Glomerular endothelial cell (primary cell): ENCODE measurements around the gene MCM5. TPM values are rescaled to one million over a fixed set of nuclear protein-coding genes. Genes with fewer than 3 reads are reported as not detected.

ENCODE experiments used
- DNase-seq: peaks from one replicate; pipeline ENCODE4 v3.0.0-alpha.2; 2011; ENCODE audit warnings: low read depth, low spot score; ENCODE audit errors: extremely low read depth
- total RNA-seq: library from RNA; depleted of rRNA; stranded (reverse); fragments of >200 nt; gene quantifications from 2 replicates; pipeline ENCODE4 v1.2.3, GENCODE V29; 2015

Gene MCM5
- total RNA-seq, 1 donor from 2014 or later, result 33.6 TPM

DNA sequence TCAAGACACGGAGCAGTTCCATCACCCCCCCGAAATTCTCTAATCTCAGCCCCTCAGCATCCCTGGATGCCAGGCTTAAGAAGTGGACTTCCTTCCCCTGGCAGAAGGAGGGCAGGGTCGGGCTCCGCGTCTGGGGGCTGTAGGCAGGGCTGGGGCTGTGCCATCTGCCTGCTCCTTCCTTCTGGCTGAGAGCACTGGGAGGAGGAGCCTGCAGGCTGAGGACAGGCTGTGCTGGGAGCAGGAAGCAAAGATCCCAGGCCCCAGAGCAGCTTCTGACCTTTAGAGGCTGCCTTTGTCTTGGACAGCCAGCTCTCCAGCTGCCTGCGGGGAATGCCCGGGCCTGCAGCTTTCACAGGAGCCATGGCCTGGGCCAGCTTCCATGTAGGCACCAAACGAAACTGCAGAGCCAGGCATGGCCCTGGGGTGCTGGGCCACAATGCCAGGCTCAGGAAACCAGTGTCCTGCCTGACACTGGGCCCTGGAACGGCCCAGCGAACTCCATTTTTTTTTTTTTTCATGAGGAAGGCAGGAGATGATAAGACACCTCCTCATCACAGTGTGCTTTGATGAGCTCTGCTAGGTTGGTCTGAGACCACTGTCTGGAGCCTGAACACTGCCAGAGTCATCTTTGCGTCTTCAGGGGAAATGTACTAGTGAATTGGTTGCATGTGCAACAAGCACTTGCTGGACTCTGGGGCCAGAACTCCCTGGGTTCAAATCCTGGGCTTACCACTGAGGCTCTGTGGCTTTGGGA is 67.9 kb downstream of the MCM5 start:
- peak; percentile 36 for DNase-seq

DNA sequence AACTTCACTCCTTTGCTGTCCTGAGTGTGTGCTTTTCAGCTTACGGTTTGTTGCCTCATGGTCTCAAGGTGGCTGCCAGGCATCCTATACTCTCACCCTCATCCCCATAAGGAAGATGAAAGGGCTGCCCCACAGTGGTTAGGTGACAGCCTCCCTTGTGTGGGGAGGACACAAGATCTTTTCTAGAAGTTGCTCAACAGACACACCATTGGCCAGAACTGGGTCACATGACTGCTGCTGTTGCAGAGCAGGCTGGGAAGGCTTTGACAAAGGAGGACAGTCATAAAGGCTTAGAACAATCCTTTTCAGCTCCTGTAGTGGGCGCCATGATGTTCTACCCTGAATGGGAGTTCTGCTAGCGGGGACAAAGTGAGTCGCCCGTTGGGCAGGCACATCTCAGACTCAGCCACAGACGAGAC is 71.0 kb downstream of the MCM5 start:
- DNase-seq, result no peak

DNA sequence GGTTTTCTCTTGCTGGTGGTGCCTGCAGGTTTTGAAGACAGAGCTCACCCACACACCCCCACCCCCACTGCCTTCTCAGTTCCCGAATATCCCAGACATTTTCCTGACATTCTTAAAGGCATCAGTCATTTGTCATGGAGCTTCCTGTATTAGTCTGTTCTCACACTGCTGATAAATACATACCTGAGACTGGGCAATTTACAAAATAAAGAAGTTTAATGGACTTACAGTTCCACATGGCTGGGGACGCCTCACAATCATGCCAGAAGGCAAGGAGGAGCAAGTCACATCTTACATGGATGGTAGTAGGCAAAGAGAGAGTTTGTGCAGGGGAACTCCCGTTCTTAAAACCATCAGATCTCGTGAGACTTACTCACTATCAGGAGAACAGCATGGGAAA is 71.6 kb downstream of the MCM5 start:
- peak; percentile 37 for DNase-seq

DNA sequence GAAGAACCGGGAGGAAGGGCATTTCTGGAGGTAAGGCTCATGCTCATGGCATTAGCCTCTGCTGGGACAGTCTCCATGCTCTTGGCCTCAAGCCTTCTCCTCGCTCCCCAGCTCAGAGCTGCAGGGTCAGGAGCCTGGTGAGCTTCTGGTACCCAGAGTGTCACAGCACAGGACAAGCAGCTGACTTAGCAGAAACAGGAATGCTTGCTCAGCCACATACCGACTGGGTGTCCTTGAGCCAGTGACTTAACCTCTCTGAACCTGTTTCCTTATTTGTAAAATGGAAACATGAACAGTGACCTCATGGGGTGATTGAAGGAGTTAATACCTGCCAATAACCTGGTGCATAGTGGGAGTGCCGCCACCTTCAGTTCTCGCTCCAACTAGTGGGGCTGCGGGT is 72.5 kb downstream of the MCM5 start:
- no peak for DNase-seq

DNA sequence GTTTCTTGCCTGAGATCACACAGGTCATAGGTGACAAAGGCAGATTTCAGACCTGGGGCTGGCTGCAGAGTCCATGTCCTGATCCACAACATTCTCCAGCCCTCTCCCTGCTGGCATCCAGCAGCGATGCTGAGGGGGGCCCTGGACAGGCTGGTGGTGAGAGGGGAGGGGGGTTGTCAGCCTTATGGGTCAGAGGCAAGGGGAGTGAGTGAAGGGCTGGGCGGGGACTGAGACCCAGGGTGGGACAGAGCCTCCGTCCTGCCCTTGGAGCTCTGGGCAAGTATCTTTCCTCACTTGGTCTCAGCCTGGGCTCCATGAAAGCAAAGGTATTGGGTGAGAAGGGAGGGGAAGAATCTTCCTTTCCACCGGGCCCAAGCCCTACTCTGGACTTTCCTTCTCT is 74.0 kb downstream of the MCM5 start:
- DNase-seq, result no peak

Other genes with a start within 250 kb of the MCM5 start
- gene HMGXB4, start 142.6 kb upstream of the MCM5 start, total RNA-seq, result 14.9 and 17.0 TPM in 2 replicates
- 54.6 and 60.2 TPM in 2 replicates for gene TOM1, start 100.2 kb upstream of the MCM5 start, total RNA-seq
- gene HMOX1, start 19.0 kb upstream of the MCM5 start, total RNA-seq, result 60.6 and 176 TPM in 2 replicates
- 0.19 and 0.29 TPM in 2 replicates for gene RASD2, start 140.7 kb downstream of the MCM5 start, total RNA-seq
- not detected in 2 replicates for gene MB, start 217.2 kb downstream of the MCM5 start, total RNA-seq
- 9.6 and 10.7 TPM in 2 replicates for gene APOL6, start 248.3 kb downstream of the MCM5 start, total RNA-seq